Cardiac fibroblast (primary cell): ENCODE results near the gene CD80.

ENCODE experiments used
- DNase-seq, 2 donors: peaks; one replicate each; pipeline versions ENCODE4 v3.0.0 to v3.0.0-alpha.2; 2010; ENCODE audit warnings: low read depth in 2 of 2
- H3K4me3 ChIP-seq, 2 donors: replicated peaks in 1 of 2; 1 replicate in 1 of 2; 2 replicates in 1 of 2; pipeline ENCODE4 v1.5.1; 2011; ENCODE audit warnings: low read depth in 2 of 2, low read length in 2 of 2, mild to moderate bottlenecking in 2 of 2, moderate library complexity in 1 of 2
- TF ChIP-seq, protein P1 (sequence below): IDR thresholded peaks from one replicate; pipeline ENCODE4 v1.5.1; 2011; ENCODE audit warnings: low read depth, mild to moderate bottlenecking, low read length, inconsistent platforms

Gene CD80

DNA sequence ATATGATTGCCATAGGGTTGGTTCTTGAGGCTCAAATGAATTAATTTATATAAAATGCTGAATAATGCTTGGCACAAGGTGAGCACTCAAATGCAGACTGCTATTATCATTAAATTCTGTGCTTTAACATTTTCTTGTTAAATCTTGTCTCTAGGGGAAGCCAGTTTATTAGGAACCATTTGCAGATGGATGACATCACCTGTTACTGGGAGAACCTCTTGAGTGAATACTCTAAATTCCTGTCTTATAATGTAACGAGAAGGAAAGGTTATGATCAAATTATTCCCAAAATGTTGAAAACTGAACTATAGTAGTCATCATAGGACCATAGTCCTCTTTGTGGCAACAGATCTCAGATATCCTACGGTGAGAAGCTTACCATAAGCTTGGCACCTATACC lies 67.3 kb downstream of the CD80 start:
- TF ChIP-seq, protein P1, sequence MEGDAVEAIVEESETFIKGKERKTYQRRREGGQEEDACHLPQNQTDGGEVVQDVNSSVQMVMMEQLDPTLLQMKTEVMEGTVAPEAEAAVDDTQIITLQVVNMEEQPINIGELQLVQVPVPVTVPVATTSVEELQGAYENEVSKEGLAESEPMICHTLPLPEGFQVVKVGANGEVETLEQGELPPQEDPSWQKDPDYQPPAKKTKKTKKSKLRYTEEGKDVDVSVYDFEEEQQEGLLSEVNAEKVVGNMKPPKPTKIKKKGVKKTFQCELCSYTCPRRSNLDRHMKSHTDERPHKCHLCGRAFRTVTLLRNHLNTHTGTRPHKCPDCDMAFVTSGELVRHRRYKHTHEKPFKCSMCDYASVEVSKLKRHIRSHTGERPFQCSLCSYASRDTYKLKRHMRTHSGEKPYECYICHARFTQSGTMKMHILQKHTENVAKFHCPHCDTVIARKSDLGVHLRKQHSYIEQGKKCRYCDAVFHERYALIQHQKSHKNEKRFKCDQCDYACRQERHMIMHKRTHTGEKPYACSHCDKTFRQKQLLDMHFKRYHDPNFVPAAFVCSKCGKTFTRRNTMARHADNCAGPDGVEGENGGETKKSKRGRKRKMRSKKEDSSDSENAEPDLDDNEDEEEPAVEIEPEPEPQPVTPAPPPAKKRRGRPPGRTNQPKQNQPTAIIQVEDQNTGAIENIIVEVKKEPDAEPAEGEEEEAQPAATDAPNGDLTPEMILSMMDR = no peak
- no peak overlapping the region for H3K4me3 ChIP-seq
- no peak for DNase-seq

- no peak overlapping the region for H3K4me3 ChIP-seq
- no peak for DNase-seq
- TF ChIP-seq, protein P1 = no peak
These were observed 69.3 kb downstream of the CD80 start for GRCh38 chr3:119490153-119490552.

DNA sequence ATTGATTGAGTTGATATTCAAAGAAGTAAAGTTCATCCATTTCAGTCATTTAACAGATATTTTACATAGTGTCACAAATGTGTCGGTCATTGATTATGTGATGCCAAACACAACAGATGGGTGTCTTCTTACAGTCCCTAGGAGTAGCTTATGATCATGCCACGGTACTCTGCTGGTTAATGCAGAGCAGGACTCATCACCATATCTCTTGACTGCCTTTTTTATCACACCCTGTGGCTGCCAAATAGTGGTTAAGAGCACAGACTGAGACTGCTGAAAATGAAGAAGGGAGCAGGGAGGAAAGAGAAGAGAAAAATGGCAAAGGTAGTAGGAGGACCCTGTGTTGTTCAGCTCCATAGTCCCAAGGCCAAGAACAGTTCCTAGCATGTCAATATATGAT lies 73.9 kb downstream of the CD80 start:
- TF ChIP-seq, protein P1 = no peak
- DNase-seq = no peak
- H3K4me3 ChIP-seq = no peak overlapping the region

DNA sequence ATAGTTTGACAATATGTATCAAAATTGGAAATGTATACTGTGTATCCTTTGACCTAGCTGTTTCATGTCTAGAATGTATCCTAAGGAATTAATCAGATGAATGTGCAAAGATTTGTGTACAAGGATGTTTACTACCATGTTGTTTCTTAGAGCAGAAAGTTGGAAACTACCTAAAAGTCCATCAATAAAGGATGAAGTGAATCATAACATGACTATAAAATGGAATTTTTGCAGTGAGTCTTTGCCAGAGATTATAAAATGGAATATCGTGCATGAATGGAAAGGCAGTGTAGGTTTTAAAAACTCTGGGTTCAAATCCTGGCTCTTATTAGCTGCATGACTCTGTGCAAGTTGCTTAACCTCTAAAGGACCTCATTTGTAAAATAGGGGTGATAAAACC lies 76.3 kb downstream of the CD80 start:
- TF ChIP-seq, protein P1 = no peak
- no peak overlapping the region for H3K4me3 ChIP-seq
- DNase-seq = no peak

- no peak overlapping the region for H3K4me3 ChIP-seq
- TF ChIP-seq, protein P1 = no peak
- DNase-seq = no peak
These were observed 78.3 kb downstream of the CD80 start for GRCh38 chr3:119481079-119481478.
